PC-3 (cell line): ENCODE measurements around the gene TRIP11.

Experiments used
- EZH2 ChIP-seq: fragments of 300-600 bp; sonication (generic); IDR thresholded peaks from one replicate; pipeline ENCODE4 v1.6.1; 2017; ENCODE audit warnings: antibody characterized with exemption, mild to moderate bottlenecking, low read length; ENCODE audit not compliant: unreplicated experiment
- TF ChIP-seq, protein P1 (sequence below): fragments of 300-600 bp; sonication (generic); conservative IDR thresholded peaks from 2 replicates; pipeline ENCODE4 v1.5.1; 2017; ENCODE audit warnings: antibody characterized with exemption, low read depth, mild to moderate bottlenecking, low read length

DNA sequence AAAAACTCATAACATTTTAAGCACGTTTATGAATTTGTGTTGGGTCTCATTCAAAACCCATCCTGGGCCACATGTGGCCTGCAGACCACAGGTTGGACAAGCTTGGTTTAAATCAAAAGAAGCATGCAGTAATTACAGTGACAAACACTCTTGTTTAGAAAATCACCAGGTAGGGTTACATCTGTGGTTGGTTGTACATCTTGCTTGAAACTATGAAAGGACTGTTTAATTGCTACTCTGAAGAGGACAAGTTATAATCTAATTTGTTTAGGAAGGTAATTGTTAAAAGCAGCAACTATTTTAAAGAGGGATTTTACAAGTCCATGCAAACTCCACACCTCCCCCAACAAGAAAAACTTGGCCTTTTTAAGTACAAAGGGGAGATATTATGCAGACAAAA, 4.0 kb downstream of the TRIP11 start:
- TF ChIP-seq, protein P1, sequence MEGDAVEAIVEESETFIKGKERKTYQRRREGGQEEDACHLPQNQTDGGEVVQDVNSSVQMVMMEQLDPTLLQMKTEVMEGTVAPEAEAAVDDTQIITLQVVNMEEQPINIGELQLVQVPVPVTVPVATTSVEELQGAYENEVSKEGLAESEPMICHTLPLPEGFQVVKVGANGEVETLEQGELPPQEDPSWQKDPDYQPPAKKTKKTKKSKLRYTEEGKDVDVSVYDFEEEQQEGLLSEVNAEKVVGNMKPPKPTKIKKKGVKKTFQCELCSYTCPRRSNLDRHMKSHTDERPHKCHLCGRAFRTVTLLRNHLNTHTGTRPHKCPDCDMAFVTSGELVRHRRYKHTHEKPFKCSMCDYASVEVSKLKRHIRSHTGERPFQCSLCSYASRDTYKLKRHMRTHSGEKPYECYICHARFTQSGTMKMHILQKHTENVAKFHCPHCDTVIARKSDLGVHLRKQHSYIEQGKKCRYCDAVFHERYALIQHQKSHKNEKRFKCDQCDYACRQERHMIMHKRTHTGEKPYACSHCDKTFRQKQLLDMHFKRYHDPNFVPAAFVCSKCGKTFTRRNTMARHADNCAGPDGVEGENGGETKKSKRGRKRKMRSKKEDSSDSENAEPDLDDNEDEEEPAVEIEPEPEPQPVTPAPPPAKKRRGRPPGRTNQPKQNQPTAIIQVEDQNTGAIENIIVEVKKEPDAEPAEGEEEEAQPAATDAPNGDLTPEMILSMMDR = no peak
- TF ChIP-seq EZH2 = no peak
